HG02943 (cell line): Measurements from ENCODE around the gene ZNF555.

Experiments
- ATAC-seq: cut with Tn5 transposase; IDR thresholded peaks from one replicate; pipeline ENCODE4 v1.9.1; 2021; ENCODE audit warnings: mild to moderate bottlenecking, low read depth, moderate library complexity; ENCODE audit not compliant: unreplicated experiment

ZNF555 gene

DNA sequence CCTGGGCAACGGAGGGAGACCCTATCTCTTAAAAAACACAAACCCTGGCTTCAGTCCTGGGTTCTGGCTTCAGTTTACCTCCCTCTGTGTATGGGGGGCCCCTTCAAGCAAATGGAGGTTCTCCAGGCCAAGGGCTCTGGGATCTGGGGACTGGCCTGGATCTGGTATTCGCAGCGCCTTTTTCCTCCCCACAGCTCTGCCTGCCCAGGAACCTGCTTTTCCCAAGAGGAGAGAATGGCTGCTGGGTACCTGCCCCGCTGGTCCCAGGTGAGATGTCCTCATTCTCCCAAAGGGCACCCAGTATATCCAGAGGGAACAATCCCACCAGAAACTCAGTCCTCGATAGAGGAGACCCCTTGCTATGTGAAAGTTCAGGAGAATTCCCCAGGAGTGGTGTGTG lies 18.4 kb upstream of the ZNF555 start:
- ATAC-seq = no peak

DNA sequence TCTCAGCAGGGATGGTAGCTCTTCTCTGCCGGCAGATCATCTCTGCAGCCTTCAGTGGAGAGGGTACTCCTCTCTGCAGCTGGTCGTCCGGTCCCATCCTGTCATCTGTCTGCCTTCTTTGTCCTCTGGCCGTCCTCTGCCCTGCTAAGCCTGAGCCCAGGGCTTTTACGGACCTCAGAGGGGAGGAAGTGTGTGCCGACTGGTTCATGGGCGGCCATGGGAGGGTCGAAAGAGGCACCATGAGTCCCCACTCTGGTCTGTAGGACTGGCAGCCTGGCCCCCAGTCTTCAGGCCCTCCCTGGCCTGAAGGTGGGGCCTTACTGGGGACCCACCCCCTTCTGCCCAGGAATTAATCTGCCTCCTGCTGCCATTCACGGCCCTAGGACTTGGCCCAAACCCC lies 17.6 kb upstream of the ZNF555 start:
- ATAC-seq = no peak

DNA sequence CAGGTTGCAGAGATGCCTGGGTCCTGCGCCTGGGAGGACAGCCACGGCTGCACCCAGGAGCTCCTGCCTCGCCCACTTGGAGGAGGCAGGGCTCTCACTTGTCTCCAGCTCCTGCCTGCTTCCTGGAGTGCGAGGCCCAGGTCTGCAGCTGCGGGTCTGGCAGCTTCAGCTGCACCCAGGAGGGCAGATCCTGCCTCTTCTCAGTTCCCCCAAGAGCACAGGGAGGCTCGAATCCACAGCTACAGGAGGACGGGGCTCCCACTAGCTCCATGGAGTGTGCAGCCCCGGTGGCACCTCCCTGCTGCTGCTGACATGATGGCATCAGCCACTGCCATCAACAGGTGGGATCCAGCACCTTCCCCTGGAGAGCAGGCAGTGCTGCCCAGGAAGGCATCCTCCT lies 17.1 kb upstream of the ZNF555 start:
- no peak for ATAC-seq

DNA sequence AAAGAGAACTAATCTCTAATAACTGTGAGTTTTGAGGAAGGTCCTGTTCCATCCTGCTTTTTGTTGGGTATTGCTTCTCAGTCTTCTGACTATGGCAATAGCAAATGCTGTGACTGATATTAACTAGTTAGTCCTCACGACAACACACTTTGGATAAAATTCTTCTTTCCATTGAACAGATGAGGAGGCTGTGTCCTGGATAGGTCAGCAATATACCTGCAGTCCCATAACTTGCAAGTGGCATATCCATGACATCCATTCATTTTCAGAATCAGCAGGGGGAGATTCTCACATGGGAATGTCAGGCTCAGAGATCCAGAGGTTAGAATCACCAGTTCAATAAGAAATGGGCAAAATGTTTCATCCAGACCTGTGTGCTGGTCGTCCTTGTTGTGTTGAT lies 14.3 kb upstream of the ZNF555 start:
- ATAC-seq = no peak

- ATAC-seq = no peak
These were observed 13.3 kb upstream of the ZNF555 start for GRCh38 chr19:2827840-2828489.

- no peak for ATAC-seq
These were observed 6.9 kb upstream of the ZNF555 start for GRCh38 chr19:2834294-2834871.

DNA sequence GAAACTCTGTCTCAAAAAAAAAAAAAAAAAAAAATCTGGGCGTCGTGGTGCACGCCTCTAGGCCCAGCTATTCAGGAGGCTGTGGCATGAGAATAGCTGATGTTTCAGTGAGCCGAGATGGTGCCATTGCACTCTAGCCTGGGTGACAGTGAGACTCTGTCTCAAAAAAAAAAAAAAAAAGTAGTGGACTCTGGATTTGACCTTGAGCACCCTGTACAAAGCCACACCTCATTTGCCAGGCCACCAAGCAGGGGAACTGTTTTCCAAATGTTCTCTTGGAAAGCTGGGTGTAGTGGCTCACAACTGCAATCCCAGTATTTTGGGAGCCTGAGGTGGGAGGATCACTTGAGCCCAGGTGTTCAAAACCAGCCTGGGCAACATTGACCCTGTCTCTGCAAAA lies 3.8 kb upstream of the ZNF555 start:
- no peak for ATAC-seq

DNA sequence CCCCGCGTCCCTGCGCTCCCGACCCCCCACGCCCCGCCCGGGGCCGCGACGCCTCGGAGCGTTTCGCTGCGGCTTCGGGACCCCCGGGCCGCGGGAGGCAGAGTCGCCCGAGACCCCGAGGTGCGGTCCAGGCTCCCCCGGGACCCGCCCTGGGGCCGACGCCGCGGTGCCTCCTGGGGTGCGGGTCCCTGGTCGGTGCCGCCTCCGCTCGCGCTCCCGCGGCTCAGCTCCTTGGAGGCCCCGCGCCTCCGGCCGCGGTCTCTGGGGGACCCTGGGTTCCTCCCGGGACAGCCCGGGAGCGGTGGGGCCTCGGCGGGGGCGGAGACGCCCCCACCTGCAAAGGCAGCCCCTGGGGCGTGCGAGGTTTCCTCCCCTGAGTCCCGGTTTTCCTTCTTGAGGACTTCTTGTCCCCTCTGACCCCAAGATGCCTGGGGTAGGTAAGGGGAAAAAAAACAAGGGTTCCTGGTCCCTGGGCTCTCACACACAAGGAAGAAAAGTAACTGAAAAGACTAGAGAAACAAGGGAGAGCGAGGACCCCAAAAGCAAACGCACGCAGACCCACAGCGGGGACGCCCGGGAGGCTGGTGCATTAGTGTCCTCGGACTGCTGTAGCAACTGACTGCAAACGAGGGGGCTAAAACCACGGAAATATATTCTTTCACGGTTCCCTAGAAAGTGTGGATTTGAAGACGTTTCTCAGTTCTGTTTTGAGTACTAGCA lies 740 bp downstream of the ZNF555 start:
- ATAC-seq = no peak

DNA sequence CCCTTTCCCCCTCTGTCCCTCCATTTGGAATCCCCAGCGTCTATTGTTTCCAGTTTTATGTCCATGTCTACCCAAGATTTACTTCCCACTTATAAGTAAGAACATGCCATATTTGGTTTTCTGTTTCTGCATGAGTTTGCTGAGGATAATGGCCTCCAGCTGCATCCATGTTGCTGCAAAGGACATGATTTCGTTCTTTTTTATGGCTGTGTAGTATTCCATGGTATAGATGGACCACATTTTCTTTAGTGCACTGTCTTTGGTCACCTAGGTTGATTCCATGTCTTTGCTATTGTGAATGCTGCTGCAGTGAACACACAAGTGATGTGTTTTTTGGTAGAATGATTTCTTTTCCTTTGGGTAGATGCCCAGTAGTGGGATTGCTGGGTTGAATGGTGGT lies 3.8 kb downstream of the ZNF555 start:
- no peak for ATAC-seq

DNA sequence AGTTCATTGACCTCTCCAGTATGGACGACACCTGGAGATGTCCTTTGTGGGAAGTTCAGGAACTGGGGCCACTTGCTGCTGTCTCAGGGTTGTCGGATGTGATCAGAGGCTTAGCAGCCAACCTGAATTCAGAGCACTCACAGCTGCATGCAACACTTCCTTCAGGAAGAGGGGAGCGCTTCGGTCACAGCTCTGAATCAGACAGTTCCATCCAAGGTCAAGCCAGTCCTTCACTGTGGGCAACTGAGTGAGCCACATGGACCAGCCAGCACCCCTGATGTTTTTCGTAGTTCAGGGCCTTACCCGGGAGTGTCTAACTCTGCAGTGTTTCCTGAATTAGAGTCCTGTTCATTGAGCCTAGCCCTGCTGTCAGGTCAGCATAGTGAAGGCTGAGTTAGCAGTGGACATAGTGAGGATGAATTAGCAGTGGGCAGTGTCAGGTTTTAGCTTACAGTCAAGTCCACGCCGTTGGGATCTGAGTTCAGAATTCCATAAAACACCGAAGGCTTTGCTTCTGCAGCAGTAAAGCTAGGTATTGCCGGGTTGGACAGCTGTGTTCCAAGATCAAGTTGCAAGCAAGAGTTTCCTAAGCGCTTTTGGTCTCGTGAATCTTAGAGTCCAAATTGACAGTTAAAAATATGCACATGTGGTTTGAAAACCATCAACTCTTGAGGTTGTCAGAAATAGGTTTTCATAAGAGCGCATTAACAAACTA lies 5.1 kb downstream of the ZNF555 start:
- no peak for ATAC-seq

- no peak for ATAC-seq
These were observed 6.2 kb downstream of the ZNF555 start for GRCh38 chr19:2847507-2847906.

GRCh38 chr19:2848616-2849015 lies 7.3 kb downstream of the ZNF555 start:
- ATAC-seq = no peak

- no peak for ATAC-seq
These were observed 9.1 kb downstream of the ZNF555 start for GRCh38 chr19:2850256-2850925.

DNA sequence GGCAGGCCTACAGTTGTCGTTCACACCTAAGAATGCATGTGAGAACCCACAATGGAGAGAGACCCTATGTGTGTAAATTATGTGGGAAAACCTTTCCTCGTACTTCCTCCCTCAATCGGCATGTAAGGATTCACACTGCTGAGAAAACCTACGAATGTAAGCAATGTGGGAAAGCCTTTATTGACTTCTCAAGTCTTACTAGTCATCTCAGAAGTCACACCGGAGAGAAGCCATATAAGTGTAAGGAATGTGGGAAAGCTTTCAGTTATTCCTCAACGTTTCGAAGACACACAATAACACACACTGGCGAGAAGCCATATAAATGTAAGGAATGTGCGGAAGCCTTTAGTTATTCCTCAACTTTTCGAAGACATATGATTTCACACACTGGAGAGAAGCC lies 11.3 kb downstream of the ZNF555 start:
- no peak for ATAC-seq

GRCh38 chr19:2853015-2853606 lies 11.8 kb downstream of the ZNF555 start:
- ATAC-seq = no peak

- no peak for ATAC-seq
These were observed 13.6 kb downstream of the ZNF555 start for GRCh38 chr19:2854849-2855248.

GRCh38 chr19:2856457-2857050 lies 15.3 kb downstream of the ZNF555 start:
- no peak for ATAC-seq

- ATAC-seq = no peak
These were observed 17.6 kb downstream of the ZNF555 start for GRCh38 chr19:2858864-2859263.

DNA sequence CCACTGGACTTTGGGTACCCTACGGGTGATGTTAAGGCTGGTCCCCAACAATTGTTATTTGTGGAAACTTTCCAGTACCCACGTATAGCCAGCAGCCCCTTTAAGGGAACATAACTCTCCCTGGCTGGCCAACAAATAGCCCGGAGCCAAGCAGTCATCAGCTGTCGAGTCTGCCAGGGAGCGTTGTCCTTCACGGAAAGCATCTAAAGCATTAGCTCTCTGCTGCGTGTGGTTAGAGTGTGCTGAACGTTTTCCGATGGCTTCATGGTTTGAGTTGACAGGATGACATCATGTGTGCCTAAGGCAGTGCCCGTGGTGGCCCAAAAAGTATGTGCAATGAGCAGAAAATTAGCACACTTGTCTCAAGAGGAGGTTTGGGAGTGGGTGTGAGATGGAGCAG lies 22.5 kb downstream of the ZNF555 start:
- no peak for ATAC-seq
